Ovary (tissue), 3 donors: ENCODE data around the gene F12.

Experiments used
- EP300 ChIP-seq: sonication (generic); formaldehyde crosslinking; IDR thresholded peaks from one replicate; pipeline ENCODE4 v1.6.1; 2017; ENCODE audit warnings: antibody characterized with exemption
- POLR2A ChIP-seq: fragments of 450-650 bp; IDR thresholded peaks from one replicate; pipeline ENCODE4 v1.6.1; 2017; ENCODE audit warnings: antibody characterized with exemption, mild to moderate bottlenecking, moderate library complexity
- TF ChIP-seq, protein P1 (sequence below), 3 donors: fragments of 450-650 bp in 2 of 3; fragments of 200-600 bp in 1 of 3; IDR thresholded peaks; one replicate each; pipeline versions ENCODE4 v1.5.1 to v1.8.0; 2016 to 2022; ENCODE audit warnings: antibody characterized with exemption in 3 of 3, mild to moderate bottlenecking in 1 of 3
- donor health status: DM: no; HTN: no; CAD: no.

DNA sequence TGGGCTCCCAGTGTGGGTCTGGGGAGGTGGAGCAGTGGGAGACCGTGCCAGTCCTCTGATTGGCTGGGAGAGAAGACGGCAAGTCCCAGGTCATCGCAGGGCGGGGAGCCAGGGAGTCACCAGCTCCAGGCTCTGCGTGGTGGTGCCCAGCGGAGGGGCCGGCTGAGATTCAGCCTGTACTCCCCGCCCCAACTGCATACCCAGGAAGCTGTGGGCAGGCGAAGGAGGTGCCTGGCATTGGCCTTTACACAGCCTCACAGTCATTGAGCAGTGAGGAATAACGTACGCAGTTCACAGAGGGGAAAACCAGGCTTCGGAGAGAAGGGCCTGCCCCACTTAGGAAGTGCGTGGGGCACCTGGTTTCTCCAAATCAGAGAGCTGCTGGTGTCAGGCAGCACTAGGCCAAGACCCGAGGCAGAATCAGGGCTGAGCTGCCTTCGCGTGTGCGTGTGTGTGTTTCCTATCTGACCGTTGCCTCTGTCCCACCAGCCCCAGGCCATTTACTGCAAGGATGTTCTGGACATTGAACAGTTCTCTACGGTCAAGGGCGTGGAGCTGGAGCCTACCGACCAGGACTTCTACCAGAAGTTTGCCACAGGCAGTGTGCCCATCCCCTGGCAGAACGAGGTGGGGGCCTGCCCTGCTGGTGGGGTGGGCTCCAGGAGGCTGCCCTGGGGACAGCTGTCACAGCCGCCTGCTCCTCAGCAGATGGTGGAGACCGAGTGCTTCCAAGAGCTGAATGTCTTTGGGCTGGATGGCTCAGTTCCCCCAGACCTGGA, 31.0 kb upstream of the F12 start:
- TF ChIP-seq, protein P1, sequence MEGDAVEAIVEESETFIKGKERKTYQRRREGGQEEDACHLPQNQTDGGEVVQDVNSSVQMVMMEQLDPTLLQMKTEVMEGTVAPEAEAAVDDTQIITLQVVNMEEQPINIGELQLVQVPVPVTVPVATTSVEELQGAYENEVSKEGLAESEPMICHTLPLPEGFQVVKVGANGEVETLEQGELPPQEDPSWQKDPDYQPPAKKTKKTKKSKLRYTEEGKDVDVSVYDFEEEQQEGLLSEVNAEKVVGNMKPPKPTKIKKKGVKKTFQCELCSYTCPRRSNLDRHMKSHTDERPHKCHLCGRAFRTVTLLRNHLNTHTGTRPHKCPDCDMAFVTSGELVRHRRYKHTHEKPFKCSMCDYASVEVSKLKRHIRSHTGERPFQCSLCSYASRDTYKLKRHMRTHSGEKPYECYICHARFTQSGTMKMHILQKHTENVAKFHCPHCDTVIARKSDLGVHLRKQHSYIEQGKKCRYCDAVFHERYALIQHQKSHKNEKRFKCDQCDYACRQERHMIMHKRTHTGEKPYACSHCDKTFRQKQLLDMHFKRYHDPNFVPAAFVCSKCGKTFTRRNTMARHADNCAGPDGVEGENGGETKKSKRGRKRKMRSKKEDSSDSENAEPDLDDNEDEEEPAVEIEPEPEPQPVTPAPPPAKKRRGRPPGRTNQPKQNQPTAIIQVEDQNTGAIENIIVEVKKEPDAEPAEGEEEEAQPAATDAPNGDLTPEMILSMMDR (IDR thresholded peaks at IDR 0.05), result no peak
- TF ChIP-seq POLR2A (no peak), EP300 (no peak)
